Activated naive CD4-positive, alpha-beta T cell treated with anti-CD3 and anti-CD28 coated beads for 36 hours (primary cell): ENCODE results near the gene SOX6. TPM values are rescaled to one million over a fixed set of nuclear protein-coding genes. Genes with fewer than 3 reads are reported as not detected.

Experiments used
- CTCF ChIA-PET: fragments of 350-600 bp; sonication (Branson Sonifier 250); formaldehyde crosslinking; loops from one replicate; lab custom pipeline; 2021; ENCODE audit warnings: antibody characterized with exemption; lab: Charles Lee
- DNase-seq: peaks from one replicate; pipeline ENCODE4 v3.0.0-alpha.2; 2020
- H3K27ac Mint-ChIP-seq: one replicate; pipeline ENCODE4 v1.8.0; 2021; ENCODE audit warnings: mild to moderate bottlenecking, mixed read lengths
- H3K27me3 Mint-ChIP-seq: one replicate; pipeline ENCODE4 v1.8.0; 2021; ENCODE audit warnings: low read depth, mixed read lengths
- H3K36me3 Mint-ChIP-seq: one replicate; pipeline ENCODE4 v1.8.0; 2021; ENCODE audit warnings: low read depth, mixed read lengths
- H3K4me1 Mint-ChIP-seq: one replicate; pipeline ENCODE4 v1.8.0; 2021; ENCODE audit warnings: low read depth, mixed read lengths
- H3K4me3 Mint-ChIP-seq: one replicate; pipeline ENCODE4 v1.8.0; 2021; ENCODE audit warnings: mild to moderate bottlenecking, moderate library complexity, mixed read lengths
- H3K9me3 Mint-ChIP-seq: one replicate; pipeline ENCODE4 v1.8.0; 2021; ENCODE audit warnings: mixed read lengths
- intact Hi-C: fragments of 100-400 bp; cut with micrococcal nuclease; formaldehyde crosslinking; loops from one replicate; pipeline ENCODE4 v1.15.1; 2023
- total RNA-seq, 2 experiments: library from RNA; stranded (reverse); gene quantifications; one replicate each; pipeline ENCODE4 v1.2.3, GENCODE V29; 2021

SOX6 gene
- total RNA-seq, 2 experiments from 2014 or later = not detected

GRCh38 chr11:16336721-16337120 is 19.6 kb downstream of the SOX6 start:
- CTCF ChIA-PET = interaction anchor here (0.6 kb wide), 1 partner anchor 62 kb away, joined by 3 read pairs; no protein-coding TSS in a partner anchor
- Mint-ChIP-seq H3K4me1 (no peaks in the 10 kb centered on the region), H3K36me3 (no peaks in the 10 kb centered on the region), H3K27ac (no peak overlapping the region), H3K9me3 (peaks cover 4% of the 10 kb centered on the region), H3K4me3 (no peak overlapping the region), H3K27me3 (no peaks in the 10 kb centered on the region)
- intact Hi-C loops = no loop called here
- DNase-seq = no peak

- no peak for DNase-seq
- no peaks in the 10 kb centered on the region for H3K4me1 Mint-ChIP-seq
- no peaks in the 10 kb centered on the region for H3K27me3 Mint-ChIP-seq
- peaks cover 4% of the 10 kb centered on the region for H3K9me3 Mint-ChIP-seq
- intact Hi-C loops = no loop called here
- CTCF ChIA-PET = no interaction called here
- H3K4me3 Mint-ChIP-seq = no peak overlapping the region
- no peaks in the 10 kb centered on the region for H3K36me3 Mint-ChIP-seq
- no peak overlapping the region for H3K27ac Mint-ChIP-seq
Measured at GRCh38 chr11:16336204-16336603, 20.1 kb downstream of the SOX6 start.

GRCh38 chr11:16335236-16335962 is 20.9 kb downstream of the SOX6 start:
- Mint-ChIP-seq H3K9me3 (peaks cover 6% of the 10 kb centered on the region), H3K36me3 (no peaks in the 10 kb centered on the region)

GRCh38 chr11:16326679-16327297 is 29.6 kb downstream of the SOX6 start:
- intact Hi-C loops = no loop called here
- H3K9me3 Mint-ChIP-seq = peaks cover 6% of the 10 kb centered on the region
- no peak overlapping the region for H3K27ac Mint-ChIP-seq
- H3K36me3 Mint-ChIP-seq = no peaks in the 10 kb centered on the region
- no peaks in the 10 kb centered on the region for H3K4me1 Mint-ChIP-seq
- no peak overlapping the region for H3K4me3 Mint-ChIP-seq
- H3K27me3 Mint-ChIP-seq = no peaks in the 10 kb centered on the region
- DNase-seq = no peak
- CTCF ChIA-PET = interaction anchor here (0.7 kb wide), 1 partner anchor 49 kb away, joined by 3 read pairs; no protein-coding TSS in a partner anchor

More at GRCh38 chr11:16335236-16335962, 20.9 kb downstream of the SOX6 start:
- Mint-ChIP-seq H3K4me1 (no peaks in the 10 kb centered on the region), H3K27me3 (no peaks in the 10 kb centered on the region), H3K27ac (no peak overlapping the region), H3K4me3 (no peak overlapping the region)
- intact Hi-C loops = no loop called here
- CTCF ChIA-PET = no interaction called here
- DNase-seq = no peak

GRCh38 chr11:16322190-16322589 is 34.2 kb downstream of the SOX6 start:
- H3K4me3 Mint-ChIP-seq = no peak overlapping the region

GRCh38 chr11:16321148-16321547 is 35.2 kb downstream of the SOX6 start:
- Mint-ChIP-seq H3K27ac (no peak overlapping the region), H3K4me1 (no peaks in the 10 kb centered on the region), H3K9me3 (no peaks in the 10 kb centered on the region), H3K4me3 (no peak overlapping the region), H3K36me3 (no peaks in the 10 kb centered on the region), H3K27me3 (no peaks in the 10 kb centered on the region)
- DNase-seq = no peak
- intact Hi-C loops = no loop called here
- CTCF ChIA-PET = no interaction called here

More at GRCh38 chr11:16322190-16322589, 34.2 kb downstream of the SOX6 start:
- Mint-ChIP-seq H3K9me3 (no peaks in the 10 kb centered on the region), H3K4me1 (no peaks in the 10 kb centered on the region), H3K27me3 (no peaks in the 10 kb centered on the region), H3K36me3 (no peaks in the 10 kb centered on the region), H3K27ac (no peak overlapping the region)
- CTCF ChIA-PET = no interaction called here
- DNase-seq = no peak
- intact Hi-C loops = no loop called here

GRCh38 chr11:16318320-16318719 is 38.0 kb downstream of the SOX6 start:
- Mint-ChIP-seq H3K9me3 (no peaks in the 10 kb centered on the region), H3K27me3 (no peaks in the 10 kb centered on the region), H3K27ac (no peak overlapping the region), H3K4me1 (no peaks in the 10 kb centered on the region), H3K36me3 (no peaks in the 10 kb centered on the region), H3K4me3 (no peak overlapping the region)
- CTCF ChIA-PET = no interaction called here
- no peak for DNase-seq
- intact Hi-C loops = no loop called here

GRCh38 chr11:16317712-16318111 is 38.6 kb downstream of the SOX6 start:
- Mint-ChIP-seq H3K27ac (no peak overlapping the region), H3K27me3 (no peaks in the 10 kb centered on the region), H3K36me3 (no peaks in the 10 kb centered on the region), H3K9me3 (no peaks in the 10 kb centered on the region), H3K4me1 (no peaks in the 10 kb centered on the region), H3K4me3 (no peak overlapping the region)
- CTCF ChIA-PET = no interaction called here
- DNase-seq = no peak
- intact Hi-C loops = no loop called here

GRCh38 chr11:16313846-16314245 is 42.5 kb downstream of the SOX6 start:
- intact Hi-C loops = no loop called here
- Mint-ChIP-seq H3K4me3 (no peak overlapping the region), H3K9me3 (peaks cover 4% of the 10 kb centered on the region), H3K4me1 (no peaks in the 10 kb centered on the region), H3K36me3 (no peaks in the 10 kb centered on the region), H3K27me3 (no peaks in the 10 kb centered on the region), H3K27ac (no peak overlapping the region)
- no peak for DNase-seq
- CTCF ChIA-PET = interaction anchor here (0.7 kb wide), 1 partner anchor 952 kb away, joined by 3 read pairs; no protein-coding TSS in a partner anchor

- no peak for DNase-seq
- Mint-ChIP-seq H3K4me3 (no peak overlapping the region), H3K9me3 (peaks cover 4% of the 10 kb centered on the region), H3K36me3 (no peaks in the 10 kb centered on the region), H3K4me1 (no peaks in the 10 kb centered on the region), H3K27ac (no peak overlapping the region), H3K27me3 (no peaks in the 10 kb centered on the region)
- intact Hi-C loops = no loop called here
- CTCF ChIA-PET = no interaction called here
Measured at GRCh38 chr11:16312233-16312765, 44.0 kb downstream of the SOX6 start.

GRCh38 chr11:16311831-16312230 is 44.5 kb downstream of the SOX6 start:
- intact Hi-C loops = no loop called here
- Mint-ChIP-seq H3K27ac (no peak overlapping the region), H3K9me3 (peaks cover 4% of the 10 kb centered on the region), H3K4me1 (no peaks in the 10 kb centered on the region), H3K36me3 (no peaks in the 10 kb centered on the region), H3K4me3 (no peak overlapping the region), H3K27me3 (no peaks in the 10 kb centered on the region)
- CTCF ChIA-PET = no interaction called here
- DNase-seq = no peak

GRCh38 chr11:16310943-16311342 is 45.4 kb downstream of the SOX6 start:
- Mint-ChIP-seq H3K9me3 (peaks cover 4% of the 10 kb centered on the region), H3K4me1 (no peaks in the 10 kb centered on the region), H3K36me3 (no peaks in the 10 kb centered on the region), H3K27me3 (no peaks in the 10 kb centered on the region), H3K4me3 (no peak overlapping the region), H3K27ac (no peak overlapping the region)
- DNase-seq = no peak
- intact Hi-C loops = no loop called here
- CTCF ChIA-PET = no interaction called here

GRCh38 chr11:16309226-16309625 is 47.1 kb downstream of the SOX6 start:
- CTCF ChIA-PET = no interaction called here

More at GRCh38 chr11:16309226-16309625, 47.1 kb downstream of the SOX6 start:
- Mint-ChIP-seq H3K9me3 (peaks cover 4% of the 10 kb centered on the region), H3K27ac (no peak overlapping the region), H3K4me1 (no peaks in the 10 kb centered on the region), H3K36me3 (no peaks in the 10 kb centered on the region), H3K27me3 (no peaks in the 10 kb centered on the region), H3K4me3 (no peak overlapping the region)
- no peak for DNase-seq
- intact Hi-C loops = no loop called here
